Large intestine (tissue), 1 donor: ENCODE measurements around the gene PRKAR2A. TPM values are rescaled to one million over a fixed set of nuclear protein-coding genes. Genes with fewer than 3 reads are reported as not detected.

Source experiments
- polyA plus RNA-seq: library from polyadenylated mRNA; unstranded; fragments of 120-200 nt; gene quantifications from one replicate; pipeline ENCODE4 v1.2.1, GENCODE V29; 2013

PRKAR2A gene
- polyA plus RNA-seq, 1 donor, result 28.6 TPM

Other genes with a start within 250 kb of the PRKAR2A start
- 259 TPM for gene UQCRC1, start 238.2 kb downstream of the PRKAR2A start, polyA plus RNA-seq
- gene TMEM89, start 226.1 kb downstream of the PRKAR2A start, polyA plus RNA-seq, result 0.09 TPM
- gene SLC26A6, start 212.4 kb downstream of the PRKAR2A start, polyA plus RNA-seq, result 41.2 TPM
- 3.9 TPM for gene CELSR3, start 185.0 kb downstream of the PRKAR2A start, polyA plus RNA-seq
- 15.2 TPM for gene NCKIPSD, start 162.0 kb downstream of the PRKAR2A start, polyA plus RNA-seq
- gene IP6K2, start 130.7 kb downstream of the PRKAR2A start, polyA plus RNA-seq, result 176 TPM
- 54.7 TPM for gene SLC25A20, start 51.0 kb upstream of the PRKAR2A start, polyA plus RNA-seq
- gene ARIH2, start 71.0 kb upstream of the PRKAR2A start, polyA plus RNA-seq, result 78.4 TPM
- gene P4HTM, start 142.4 kb upstream of the PRKAR2A start, polyA plus RNA-seq, result 46.5 TPM
- gene WDR6, start 159.5 kb upstream of the PRKAR2A start, polyA plus RNA-seq, result 187 TPM
- 28.5 TPM for gene DALRD3, start 170.7 kb upstream of the PRKAR2A start, polyA plus RNA-seq
- 61.9 TPM for gene NDUFAF3, start 174.2 kb upstream of the PRKAR2A start, polyA plus RNA-seq
- gene IMPDH2, start 181.5 kb upstream of the PRKAR2A start, polyA plus RNA-seq, result 261 TPM
- gene QRICH1, start 246.2 kb upstream of the PRKAR2A start, polyA plus RNA-seq, result 58.0 TPM